Activated CD8-positive, alpha-beta T cell treated with anti-CD3 and anti-CD28 coated beads for 36 hours (primary cell): Measurements from ENCODE around the gene SIGLEC6. TPM values are rescaled to one million over a fixed set of nuclear protein-coding genes. Genes with fewer than 3 reads are reported as not detected.

Source experiments
- ATAC-seq: fragments of 200-7000 bp; cut with Tn5 transposase; one replicate; pipeline ENCODE4 v1.10.0; 2021; ENCODE audit warnings: mild to moderate bottlenecking, moderate library complexity
- CTCF ChIA-PET: fragments of 350-600 bp; sonication (Branson Sonifier 250); formaldehyde crosslinking; loops from one replicate; lab custom pipeline; 2021; ENCODE audit warnings: antibody characterized with exemption; lab: Charles Lee
- POLR2A ChIA-PET: fragments of 350-600 bp; sonication (Branson Sonifier 250); formaldehyde crosslinking; loops from one replicate; lab custom pipeline; 2021; ENCODE audit warnings: antibody characterized with exemption; lab: Charles Lee
- DNase-seq: peaks from one replicate; pipeline ENCODE4 v3.0.0-alpha.2; 2020
- H3K27ac Mint-ChIP-seq: one replicate; pipeline ENCODE4 v1.8.0; 2021; ENCODE audit warnings: mild to moderate bottlenecking, mixed read lengths
- H3K27me3 Mint-ChIP-seq: one replicate; pipeline ENCODE4 v1.8.0; 2021; ENCODE audit warnings: mixed read lengths
- H3K36me3 Mint-ChIP-seq: one replicate; pipeline ENCODE4 v1.8.0; 2021; ENCODE audit warnings: low read depth, mixed read lengths
- H3K4me1 Mint-ChIP-seq: one replicate; pipeline ENCODE4 v1.8.0; 2021; ENCODE audit warnings: low read depth, mixed read lengths
- H3K4me3 Mint-ChIP-seq: one replicate; pipeline ENCODE4 v1.8.0; 2021; ENCODE audit warnings: mild to moderate bottlenecking, moderate library complexity, mixed read lengths
- H3K9me3 Mint-ChIP-seq: one replicate; pipeline ENCODE4 v1.8.0; 2021; ENCODE audit warnings: mixed read lengths
- CTCF ChIP-seq: fragments of 200-600 bp; IDR thresholded peaks from one replicate; pipeline ENCODE4 v1.8.0; 2022; ENCODE audit warnings: antibody characterized with exemption, mild to moderate bottlenecking
- intact Hi-C: fragments of 100-400 bp; cut with micrococcal nuclease; formaldehyde crosslinking; loops from one replicate; pipeline ENCODE4 v1.10.0; 2022
- total RNA-seq, 2 experiments: library from RNA; stranded (reverse); gene quantifications; one replicate each; pipeline ENCODE4 v1.2.3, GENCODE V29; 2021

SIGLEC6 gene
- total RNA-seq, 2 experiments from 2014 or later = not detected

GRCh38 chr19:51548891-51549305, 17.4 kb upstream of the SIGLEC6 start:
- Mint-ChIP-seq H3K36me3 (no peaks in the 10 kb centered on the region), H3K27me3 (peaks cover 50% of the 10 kb centered on the region), H3K9me3 (no peaks in the 10 kb centered on the region), H3K27ac (no peak overlapping the region), H3K4me1 (peaks cover 21% of the 10 kb centered on the region), H3K4me3 (no peak overlapping the region)
- no peak for TF ChIP-seq CTCF
- ChIA-PET POLR2A (no interaction called here), CTCF (interaction anchor here (0.9 to 1.3 kb wide), 3 partner anchors 10 to 128 kb away, joined by 3 to 4 read pairs (median 3); no protein-coding TSS in a partner anchor)
- intact Hi-C loops = no loop called here
- ATAC-seq (no peak), DNase-seq (no peak)

GRCh38 chr19:51548213-51548651, 16.8 kb upstream of the SIGLEC6 start:
- Mint-ChIP-seq H3K27ac (no peak overlapping the region), H3K4me3 (no peak overlapping the region), H3K36me3 (no peaks in the 10 kb centered on the region), H3K9me3 (no peaks in the 10 kb centered on the region), H3K4me1 (peaks cover 21% of the 10 kb centered on the region), H3K27me3 (peaks cover 46% of the 10 kb centered on the region)
- no peak for TF ChIP-seq CTCF
- CTCF ChIA-PET = interaction anchor here (0.9 to 2.7 kb wide), 4 partner anchors 9 to 127 kb away, joined by 3 to 8 read pairs (median 4); no protein-coding TSS in a partner anchor
- intact Hi-C loops = no loop called here
- ATAC-seq = no peak
- POLR2A ChIA-PET = no interaction called here
- no peak for DNase-seq

- ChIA-PET POLR2A (interaction anchor here (0.7 kb wide), 1 partner anchor 198 kb away, joined by 3 read pairs; no protein-coding TSS in a partner anchor), CTCF (interaction anchor here (1.2 to 2.7 kb wide), 3 partner anchors 32 to 126 kb away, joined by 3 to 8 read pairs (median 4); no protein-coding TSS in a partner anchor)
- Mint-ChIP-seq H3K4me3 (no peak overlapping the region), H3K9me3 (no peaks in the 10 kb centered on the region), H3K27me3 (peaks cover 43% of the 10 kb centered on the region), H3K27ac (no peak overlapping the region), H3K36me3 (no peaks in the 10 kb centered on the region), H3K4me1 (peaks cover 21% of the 10 kb centered on the region)
- intact Hi-C loops = no loop called here
- DNase-seq = no peak
- ATAC-seq = no peak
- TF ChIP-seq CTCF = no peak
Observed at GRCh38 chr19:51547397-51548212, 16.1 kb upstream of the SIGLEC6 start.

- DNase-seq (peak; percentile 51), ATAC-seq (peak; percentile 76)
- TF ChIP-seq CTCF = no peak
- ChIA-PET POLR2A (interaction anchor here (0.7 kb wide), 1 partner anchor 198 kb away, joined by 3 read pairs; no protein-coding TSS in a partner anchor), CTCF (interaction anchor here (1.4 to 2.7 kb wide), 2 partner anchors 31 to 74 kb away, joined by 3 to 8 read pairs; no protein-coding TSS in a partner anchor)
- H3K4me1 Mint-ChIP-seq = peaks cover 18% of the 10 kb centered on the region
- intact Hi-C loops = no loop called here
- no peaks in the 10 kb centered on the region for H3K36me3 Mint-ChIP-seq
- no peak overlapping the region for H3K27ac Mint-ChIP-seq
- H3K4me3 Mint-ChIP-seq = no peak overlapping the region
- H3K9me3 Mint-ChIP-seq = no peaks in the 10 kb centered on the region
- peaks cover 42% of the 10 kb centered on the region for H3K27me3 Mint-ChIP-seq
Observed at GRCh38 chr19:51546650-51547396, 15.4 kb upstream of the SIGLEC6 start.
